GM23248 (cell line): ENCODE measurements around the gene ARHGAP25.

Experiments
- EZH2 ChIP-seq: fragments of 200-600 bp; sonication (generic); IDR thresholded peaks from 2 replicates; pipeline ENCODE4 v1.6.1; 2018; ENCODE audit warnings: antibody characterized with exemption, mild to moderate bottlenecking; ENCODE audit not compliant: insufficient read depth, poor library complexity, severe bottlenecking
- EZH2phosphoT487 ChIP-seq: fragments of 200-600 bp; sonication (generic); IDR thresholded peaks from 2 replicates; pipeline ENCODE4 v1.6.1; 2018; ENCODE audit warnings: antibody characterized with exemption, moderate library complexity, mild to moderate bottlenecking, low read depth; ENCODE audit not compliant: insufficient read depth

DNA sequence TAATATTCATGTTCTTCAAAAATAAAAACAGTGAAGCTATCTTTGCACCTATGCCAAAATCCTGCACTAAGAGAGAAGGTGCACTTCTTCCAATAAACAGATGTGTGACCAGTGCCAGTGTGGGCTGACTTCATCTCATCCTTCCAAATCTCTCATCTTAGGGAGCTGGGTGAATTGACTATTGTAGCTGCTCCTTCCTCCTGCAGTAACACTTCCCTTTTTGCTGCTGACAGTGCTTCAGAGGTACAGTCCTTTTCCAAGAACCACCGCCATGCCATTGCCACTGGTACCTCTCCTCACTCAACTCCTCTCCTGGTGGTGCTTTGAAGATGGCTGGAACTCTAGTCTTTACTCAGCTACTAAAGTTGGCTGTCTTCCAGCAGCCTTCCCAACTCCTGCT is 42.1 kb upstream of the ARHGAP25 start:
- TF ChIP-seq EZH2 (no peak), EZH2phosphoT487 (no peak)
